Peyer's patch (tissue), 4 donors: ENCODE data around the gene RAD51B. TPM values are rescaled to one million over a fixed set of nuclear protein-coding genes. Genes with fewer than 3 reads are reported as not detected.
A peak's percentile ranks its signal among the peaks of the same experiment; 100 is the strongest.

ENCODE experiments used
- DNase-seq, 3 donors: peaks; one replicate each; pipeline ENCODE4 v3.0.0-alpha.2; 2017 to 2019
- H3K27ac ChIP-seq, 4 donors: fragments of 200-600 bp; sonication (generic); one replicate each; pipeline ENCODE4 v1.5.1; 2016 to 2019
- H3K27me3 ChIP-seq, 2 donors: fragments of 200-600 bp; sonication (generic); one replicate each; pipeline ENCODE4 v1.5.1; 2019
- H3K36me3 ChIP-seq, 3 donors: fragments of 200-600 bp; sonication (generic); one replicate each; pipeline ENCODE4 v1.5.1; 2016 to 2019
- H3K4me1 ChIP-seq, 4 donors: fragments of 200-600 bp; sonication (generic); one replicate each; pipeline ENCODE4 v1.5.1; 2016 to 2019
- H3K4me3 ChIP-seq, 4 donors: fragments of 200-600 bp; sonication (generic); 1 replicate in 3 of 4; 2 replicates in 1 of 4; pipeline ENCODE4 v1.5.1; 2016 to 2019; ENCODE audit warnings: mild to moderate bottlenecking in 1 of 4
- H3K9me3 ChIP-seq, 4 donors: fragments of 200-600 bp; sonication (generic); one replicate each; pipeline ENCODE4 v1.5.1; 2016 to 2019; ENCODE audit warnings: mild to moderate bottlenecking in 1 of 4
- POLR2A ChIP-seq, 2 donors: fragments of 450-650 bp; IDR thresholded peaks; one replicate each; pipeline ENCODE4 v1.5.1; 2017; ENCODE audit warnings: antibody characterized with exemption in 2 of 2, mild to moderate bottlenecking in 2 of 2, moderate library complexity in 2 of 2
- total RNA-seq, 4 donors: library from RNA; depleted of rRNA; stranded (reverse); fragments of >200 nt; gene quantifications; one replicate each; pipeline ENCODE4 v1.1.0, GENCODE V29; 2016
- TF ChIP-seq, protein P1 (sequence below), 6 experiments: fragments of 450-650 bp in 4 of 6; fragments of 200-600 bp in 2 of 6; sonication (generic) in 1 of 6; IDR thresholded peaks; one replicate each; pipeline ENCODE4 v1.5.1; 2017 to 2019; ENCODE audit warnings: antibody characterized with exemption in 6 of 6, mild to moderate bottlenecking in 3 of 6, moderate library complexity in 1 of 6

RAD51B gene
- total RNA-seq, 4 donors from 2014 or later = 12.6 to 103 (median 33.1) TPM

GRCh38 chr14:68493152-68493911 is 673.8 kb downstream of the RAD51B start:
- TF ChIP-seq, protein P1, sequence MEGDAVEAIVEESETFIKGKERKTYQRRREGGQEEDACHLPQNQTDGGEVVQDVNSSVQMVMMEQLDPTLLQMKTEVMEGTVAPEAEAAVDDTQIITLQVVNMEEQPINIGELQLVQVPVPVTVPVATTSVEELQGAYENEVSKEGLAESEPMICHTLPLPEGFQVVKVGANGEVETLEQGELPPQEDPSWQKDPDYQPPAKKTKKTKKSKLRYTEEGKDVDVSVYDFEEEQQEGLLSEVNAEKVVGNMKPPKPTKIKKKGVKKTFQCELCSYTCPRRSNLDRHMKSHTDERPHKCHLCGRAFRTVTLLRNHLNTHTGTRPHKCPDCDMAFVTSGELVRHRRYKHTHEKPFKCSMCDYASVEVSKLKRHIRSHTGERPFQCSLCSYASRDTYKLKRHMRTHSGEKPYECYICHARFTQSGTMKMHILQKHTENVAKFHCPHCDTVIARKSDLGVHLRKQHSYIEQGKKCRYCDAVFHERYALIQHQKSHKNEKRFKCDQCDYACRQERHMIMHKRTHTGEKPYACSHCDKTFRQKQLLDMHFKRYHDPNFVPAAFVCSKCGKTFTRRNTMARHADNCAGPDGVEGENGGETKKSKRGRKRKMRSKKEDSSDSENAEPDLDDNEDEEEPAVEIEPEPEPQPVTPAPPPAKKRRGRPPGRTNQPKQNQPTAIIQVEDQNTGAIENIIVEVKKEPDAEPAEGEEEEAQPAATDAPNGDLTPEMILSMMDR (IDR thresholded peaks at IDR 0.05) = no peak
- no peak for TF ChIP-seq POLR2A (IDR thresholded peaks at IDR 0.05)
- Histone ChIP-seq H3K36me3 (no peaks in the 10 kb centered on the region), H3K27me3 (no peaks in the 10 kb centered on the region), H3K4me3 (no peak overlapping the region), H3K9me3 (no peaks in the 10 kb centered on the region), H3K27ac (no peak overlapping the region), H3K4me1 (no peaks in the 10 kb centered on the region)
- no peak for DNase-seq

- Histone ChIP-seq H3K9me3 (no peaks in the 10 kb centered on the region), H3K4me1 (no peaks in the 10 kb centered on the region), H3K27me3 (no peaks in the 10 kb centered on the region), H3K4me3 (no peak overlapping the region), H3K27ac (no peak overlapping the region), H3K36me3 (no peaks in the 10 kb centered on the region)
- peak in 2 of 3 donors; percentile 45 to 57 for DNase-seq
- TF ChIP-seq, protein P1 (IDR thresholded peaks at IDR 0.05) = no peak
- TF ChIP-seq POLR2A (IDR thresholded peaks at IDR 0.05) = no peak
Measured at GRCh38 chr14:68495101-68496039, 675.8 kb downstream of the RAD51B start.

GRCh38 chr14:68497011-68497410 is 677.4 kb downstream of the RAD51B start:
- Histone ChIP-seq H3K27me3 (no peaks in the 10 kb centered on the region), H3K9me3 (no peaks in the 10 kb centered on the region), H3K4me3 (no peak overlapping the region), H3K27ac (no peak overlapping the region), H3K4me1 (peaks cover 0 to 5% (median 0%) of the 10 kb centered on the region in 4 donors), H3K36me3 (no peaks in the 10 kb centered on the region)
- DNase-seq = no peak
- no peak for TF ChIP-seq POLR2A (IDR thresholded peaks at IDR 0.05)
- TF ChIP-seq, protein P1 (IDR thresholded peaks at IDR 0.05) = no peak

DNA sequence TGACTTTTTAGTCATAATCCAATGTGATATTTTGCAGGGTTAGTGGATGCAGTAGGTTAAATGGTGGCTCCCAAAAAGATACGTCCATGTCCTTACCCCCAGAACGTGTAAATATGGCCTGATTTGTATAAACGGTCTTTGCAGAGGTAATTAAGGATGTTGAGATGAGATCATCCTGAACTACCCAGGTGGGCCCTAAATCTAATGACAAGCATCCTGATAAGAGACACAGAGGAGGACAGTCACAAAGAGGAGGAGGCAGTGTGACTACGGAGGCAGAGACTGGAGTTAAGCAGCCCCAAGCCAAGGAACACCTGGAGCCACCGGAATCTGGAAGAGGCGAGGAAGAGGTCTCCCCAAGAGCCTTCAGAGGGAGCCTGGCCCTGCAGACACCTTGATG is 679.9 kb downstream of the RAD51B start:
- H3K27me3 ChIP-seq = no peaks in the 10 kb centered on the region
- peaks cover 0 to 5% (median 0%) of the 10 kb centered on the region in 4 donors for H3K4me1 ChIP-seq
- no peak overlapping the region for H3K4me3 ChIP-seq
- TF ChIP-seq, protein P1 (IDR thresholded peaks at IDR 0.05) = no peak
- TF ChIP-seq POLR2A (IDR thresholded peaks at IDR 0.05) = no peak
- DNase-seq = no peak
- no peak overlapping the region for H3K27ac ChIP-seq
- H3K36me3 ChIP-seq = no peaks in the 10 kb centered on the region
- H3K9me3 ChIP-seq = no peaks in the 10 kb centered on the region

DNA sequence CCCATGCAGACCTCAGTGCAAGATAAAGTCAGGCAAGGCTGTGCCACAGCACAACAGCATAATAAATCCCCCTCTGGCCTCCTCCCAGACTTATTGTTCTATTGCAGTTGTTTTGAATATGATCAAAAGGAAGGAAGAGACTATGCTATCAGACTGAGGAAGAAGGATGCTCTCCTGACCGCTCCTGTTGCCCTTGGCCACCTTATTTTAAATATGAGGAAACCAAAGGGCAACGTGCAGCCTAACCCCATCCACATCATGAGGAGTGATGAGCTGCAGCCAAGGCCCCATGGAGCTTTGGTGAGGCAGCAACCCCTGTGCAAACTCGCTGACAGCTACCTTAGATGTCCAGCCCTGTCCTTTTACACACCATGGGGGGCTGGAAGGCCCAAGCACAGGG is 681.6 kb downstream of the RAD51B start:
- Histone ChIP-seq H3K9me3 (no peaks in the 10 kb centered on the region), H3K27me3 (no peaks in the 10 kb centered on the region), H3K27ac (no peak overlapping the region), H3K36me3 (no peaks in the 10 kb centered on the region), H3K4me1 (peaks cover 0 to 12% (median 6%) of the 10 kb centered on the region in 4 donors), H3K4me3 (no peak overlapping the region)
- no peak for DNase-seq
- TF ChIP-seq, protein P1 (IDR thresholded peaks at IDR 0.05) = no peak
- TF ChIP-seq POLR2A (IDR thresholded peaks at IDR 0.05) = no peak
